GM18861 (cell line): Measurements from ENCODE around the gene PCED1B.

ENCODE experiments used
- ATAC-seq: cut with Tn5 transposase; IDR thresholded peaks from one replicate; pipeline ENCODE4 v1.9.1; 2021; ENCODE audit not compliant: unreplicated experiment

The PCED1B gene

DNA sequence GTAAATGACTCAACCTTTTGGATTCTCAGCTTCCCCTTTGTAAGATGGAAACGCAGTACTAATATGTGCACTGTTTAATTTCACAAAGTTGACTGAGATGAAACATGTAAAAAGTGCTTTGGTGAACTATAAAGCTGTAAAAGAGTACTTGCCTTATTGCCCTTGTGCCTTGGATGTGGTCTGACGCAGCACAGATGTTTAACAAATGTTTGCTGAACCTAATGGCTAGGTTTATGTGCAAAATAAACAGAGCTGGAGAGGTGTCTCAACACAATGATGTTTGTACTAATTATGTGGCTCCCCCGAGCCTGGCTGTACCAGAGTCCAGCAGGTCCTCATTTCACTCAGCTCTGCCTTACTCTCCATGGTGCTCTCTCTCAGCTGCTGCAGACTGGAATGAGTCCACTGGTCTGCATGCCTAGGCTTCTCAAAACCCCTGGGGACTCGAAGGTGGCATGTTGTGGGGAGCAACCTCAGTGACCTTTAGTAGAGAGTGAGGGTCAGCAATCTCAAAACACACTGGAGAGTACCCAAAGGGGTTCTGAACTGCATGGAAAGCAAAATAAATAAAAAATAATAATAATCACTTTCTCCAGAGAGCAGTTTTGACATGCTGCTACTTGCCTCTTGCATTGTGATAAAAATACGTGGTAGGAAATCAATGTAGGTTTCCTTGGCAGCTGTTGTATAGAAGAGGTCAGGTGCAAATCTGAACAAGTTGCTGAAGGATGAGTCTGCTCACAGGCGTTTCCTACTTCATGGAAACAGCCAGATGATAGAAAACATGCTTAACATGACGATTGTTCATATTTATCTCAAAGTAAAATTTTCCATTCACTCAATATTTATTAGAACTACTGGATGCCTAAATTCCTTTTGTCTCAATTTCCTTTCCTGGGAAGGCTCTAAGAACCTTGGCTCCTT lies 8.9 kb downstream of the PCED1B start:
- ATAC-seq, result no peak

DNA sequence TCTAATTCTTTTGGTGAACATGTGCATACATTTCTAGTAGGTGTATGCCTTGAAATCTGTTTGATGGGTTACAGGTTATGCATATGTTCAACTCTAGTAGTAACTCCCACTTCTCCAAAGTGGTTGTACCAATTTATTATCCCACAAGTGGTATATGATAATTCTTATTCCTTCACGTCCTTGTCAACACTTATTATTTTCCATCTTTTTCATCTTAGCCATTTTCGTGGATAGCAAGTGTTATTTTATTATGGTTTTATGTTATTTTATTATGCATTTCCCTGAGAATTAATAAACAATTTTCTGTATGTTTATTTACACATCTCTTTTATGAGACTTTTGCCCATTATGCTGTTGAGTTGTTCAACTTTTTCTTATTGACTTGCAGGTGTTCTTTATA lies 11.6 kb downstream of the PCED1B start:
- no peak for ATAC-seq

DNA sequence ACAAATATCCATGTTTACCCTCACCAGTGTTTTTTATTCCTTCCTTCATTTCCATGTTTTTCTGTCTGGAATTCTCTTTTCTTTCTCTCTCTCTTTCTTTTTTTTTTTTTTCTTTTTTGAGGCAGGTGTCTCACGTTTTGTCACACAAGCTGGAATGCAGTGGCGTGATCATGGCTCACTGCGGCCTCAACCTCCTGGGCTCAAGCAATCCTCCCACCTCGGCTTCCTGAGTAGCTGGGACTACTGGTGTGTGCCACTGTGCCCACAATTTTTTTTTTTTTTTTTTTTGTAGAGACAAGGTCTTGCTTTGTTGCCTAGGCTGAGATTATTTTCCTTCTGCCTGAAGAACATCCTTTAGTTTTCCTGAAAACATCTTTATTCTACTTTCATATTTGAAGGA lies 15.4 kb downstream of the PCED1B start:
- no peak for ATAC-seq

DNA sequence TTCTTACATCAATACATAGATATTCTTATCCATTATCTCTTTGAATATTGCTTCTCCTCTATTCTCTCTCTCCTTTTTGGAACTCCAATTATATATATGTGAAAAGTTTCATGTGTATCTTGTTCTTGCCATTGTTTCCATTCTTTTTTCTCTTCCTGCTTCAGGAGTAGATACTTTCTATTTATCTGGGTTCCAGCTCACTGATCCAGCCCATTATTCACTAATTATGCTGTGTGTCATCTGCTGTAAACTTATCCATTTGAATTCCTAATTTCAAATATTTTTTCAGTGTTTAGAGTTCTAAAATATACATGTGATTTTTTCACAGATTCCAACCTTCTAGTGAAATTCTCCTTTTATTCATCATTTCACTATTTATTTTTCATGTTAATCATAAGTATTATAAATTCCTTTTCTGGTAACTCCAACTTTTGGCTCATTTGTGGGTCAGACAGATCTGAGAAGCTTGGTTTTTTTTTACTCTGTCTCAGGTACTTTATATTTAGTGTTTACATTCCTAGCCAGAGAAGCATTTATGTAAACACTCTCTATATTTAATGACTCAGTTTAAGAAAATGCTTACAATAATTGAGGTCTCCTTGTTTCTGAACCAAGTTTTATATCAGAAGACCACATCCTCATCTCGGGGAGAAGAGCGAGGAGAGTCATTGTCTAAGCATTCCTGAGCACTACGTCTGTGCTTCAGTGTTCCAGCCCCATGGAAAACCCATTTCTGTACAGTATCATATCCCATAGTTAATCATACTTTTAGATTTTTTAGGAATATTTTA lies 16.2 kb downstream of the PCED1B start:
- no peak for ATAC-seq

DNA sequence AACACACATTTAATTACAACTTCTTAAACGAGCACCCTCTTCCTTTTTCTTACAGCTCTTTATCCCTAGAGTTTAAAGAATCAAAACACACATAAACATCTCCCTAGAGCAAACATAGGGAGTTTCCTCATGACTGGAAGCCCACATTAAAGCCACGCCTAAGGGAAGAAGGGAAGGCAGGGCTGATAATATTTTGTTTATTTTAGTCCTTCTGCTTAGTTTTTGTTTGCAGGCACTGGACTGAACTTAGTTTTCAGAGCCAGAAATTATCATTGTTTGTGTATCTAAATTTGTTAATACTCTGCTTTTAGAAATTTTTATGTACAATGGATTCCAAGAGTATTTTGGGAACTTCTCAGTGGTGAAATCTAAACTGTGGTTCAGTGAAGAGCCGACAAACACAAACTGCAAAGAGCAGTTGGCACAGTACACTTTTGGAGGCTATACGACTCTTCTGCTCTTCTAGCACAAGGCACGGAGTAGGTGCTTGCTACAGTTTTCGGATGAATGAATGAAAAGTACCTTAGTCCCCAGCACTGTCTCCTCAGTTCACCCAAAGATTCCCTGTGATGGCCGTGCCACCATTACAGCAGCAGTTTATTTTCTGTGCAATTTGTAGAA lies 18.0 kb downstream of the PCED1B start:
- ATAC-seq, result no peak

DNA sequence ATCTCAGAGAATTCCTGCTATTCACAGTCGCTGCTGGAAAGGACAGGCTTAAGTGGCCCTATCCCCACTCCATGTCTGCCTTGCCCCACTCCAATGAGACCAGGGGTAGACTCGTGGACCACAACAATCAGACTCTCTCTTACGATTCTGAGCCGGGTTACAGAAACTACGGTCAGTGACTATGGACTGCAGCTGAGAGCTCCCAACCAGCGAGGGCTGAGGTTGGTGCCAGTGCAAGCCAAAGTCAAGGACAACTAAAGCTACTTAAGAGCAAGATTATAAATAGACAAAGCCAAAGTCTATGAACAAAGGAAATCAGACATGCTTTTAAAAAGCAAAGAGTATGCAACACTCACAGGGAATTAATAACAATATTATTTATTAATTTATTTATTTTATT lies 18.7 kb downstream of the PCED1B start:
- ATAC-seq, result no peak

DNA sequence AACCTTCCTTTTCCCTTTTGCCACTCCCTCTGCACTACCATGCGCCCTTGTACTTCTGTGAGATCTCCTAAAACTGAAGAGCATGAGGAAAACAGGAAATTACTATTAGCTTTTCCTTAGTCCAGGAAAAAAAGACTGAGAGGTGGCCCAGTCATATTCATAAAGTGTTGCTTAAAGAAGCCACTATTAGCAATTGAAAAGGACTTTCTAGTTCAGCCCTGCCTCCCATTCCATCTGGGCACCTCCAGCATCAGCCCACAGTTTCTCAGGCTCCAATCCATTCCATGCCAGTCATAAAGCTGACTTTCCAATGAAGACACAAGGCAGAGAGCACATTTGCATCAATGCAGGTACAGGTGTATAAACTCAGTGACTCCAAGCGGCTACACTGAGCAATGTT lies 20.2 kb downstream of the PCED1B start:
- ATAC-seq, result no peak

DNA sequence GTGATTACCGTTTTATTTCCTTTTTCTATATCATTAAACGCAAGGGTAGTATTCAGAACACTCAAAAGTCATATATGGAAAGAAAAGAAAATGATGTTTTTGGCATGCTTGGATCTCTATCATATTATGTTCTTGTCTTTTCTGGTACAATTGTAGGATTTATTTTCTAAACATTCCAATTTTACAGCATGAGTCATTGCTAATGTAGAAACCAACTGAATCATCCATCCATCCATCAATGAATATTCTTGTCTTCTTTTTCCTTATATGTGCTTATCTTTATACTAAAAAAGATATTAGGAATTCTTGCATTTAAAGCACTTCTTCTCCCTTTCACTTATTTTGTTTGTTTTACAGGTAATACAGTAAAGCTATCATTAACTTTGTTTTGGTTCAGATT lies 20.7 kb downstream of the PCED1B start:
- ATAC-seq, result no peak

DNA sequence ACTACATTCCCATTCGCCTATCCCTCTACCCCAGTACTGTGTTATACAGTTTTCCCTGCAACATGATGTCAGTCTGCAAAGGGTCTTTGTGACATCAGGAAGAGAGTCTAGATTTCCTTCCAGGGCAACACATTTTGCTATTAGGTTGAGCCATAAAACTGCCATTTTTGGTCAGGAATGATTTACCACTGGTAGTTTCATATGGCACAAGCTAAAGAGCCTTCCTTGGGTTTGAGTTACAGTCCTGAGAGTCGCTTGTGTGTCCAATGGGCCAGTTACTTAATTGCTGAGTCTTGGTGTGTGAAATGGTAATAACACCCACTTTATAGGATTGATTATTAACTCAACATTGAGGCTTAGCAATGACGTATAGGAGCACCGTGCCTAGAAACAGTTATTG lies 23.0 kb downstream of the PCED1B start:
- no peak for ATAC-seq

DNA sequence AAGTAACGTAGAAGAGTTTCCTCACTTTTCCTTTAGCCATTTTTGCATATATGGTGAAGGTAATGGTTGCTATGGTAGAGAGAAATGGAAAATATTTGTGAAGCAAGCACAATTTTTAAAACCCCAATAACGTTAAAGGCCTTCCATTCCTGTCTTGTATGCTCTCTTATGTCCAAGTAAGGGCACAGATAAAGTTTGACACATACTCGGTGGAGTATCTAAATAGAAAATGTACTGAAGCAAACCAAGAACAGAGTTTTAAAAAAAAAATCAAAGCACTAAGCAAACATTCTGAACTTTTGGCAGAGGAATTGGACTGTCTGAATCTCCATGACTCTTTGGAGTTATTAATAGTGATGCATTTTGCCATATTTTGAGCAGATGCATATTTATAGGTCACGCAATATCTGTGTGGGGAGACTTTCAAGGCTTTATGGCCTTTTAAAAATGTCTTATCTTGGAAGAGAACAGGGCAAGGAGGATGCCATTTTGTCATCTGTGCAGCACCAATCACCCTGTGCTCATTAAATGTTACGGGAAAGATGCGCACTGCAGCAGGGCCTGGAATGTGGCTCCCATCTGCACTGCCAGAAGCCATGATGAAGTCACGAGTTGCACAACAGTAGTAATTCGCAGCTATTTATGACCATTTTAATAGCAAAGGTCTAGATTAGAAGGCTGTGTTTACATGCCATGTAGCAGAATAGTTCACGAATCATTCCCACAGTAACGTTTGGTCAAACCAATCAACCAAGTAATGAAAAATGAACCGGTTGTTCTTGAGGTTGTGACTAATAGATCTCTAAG lies 23.6 kb downstream of the PCED1B start:
- no peak for ATAC-seq

DNA sequence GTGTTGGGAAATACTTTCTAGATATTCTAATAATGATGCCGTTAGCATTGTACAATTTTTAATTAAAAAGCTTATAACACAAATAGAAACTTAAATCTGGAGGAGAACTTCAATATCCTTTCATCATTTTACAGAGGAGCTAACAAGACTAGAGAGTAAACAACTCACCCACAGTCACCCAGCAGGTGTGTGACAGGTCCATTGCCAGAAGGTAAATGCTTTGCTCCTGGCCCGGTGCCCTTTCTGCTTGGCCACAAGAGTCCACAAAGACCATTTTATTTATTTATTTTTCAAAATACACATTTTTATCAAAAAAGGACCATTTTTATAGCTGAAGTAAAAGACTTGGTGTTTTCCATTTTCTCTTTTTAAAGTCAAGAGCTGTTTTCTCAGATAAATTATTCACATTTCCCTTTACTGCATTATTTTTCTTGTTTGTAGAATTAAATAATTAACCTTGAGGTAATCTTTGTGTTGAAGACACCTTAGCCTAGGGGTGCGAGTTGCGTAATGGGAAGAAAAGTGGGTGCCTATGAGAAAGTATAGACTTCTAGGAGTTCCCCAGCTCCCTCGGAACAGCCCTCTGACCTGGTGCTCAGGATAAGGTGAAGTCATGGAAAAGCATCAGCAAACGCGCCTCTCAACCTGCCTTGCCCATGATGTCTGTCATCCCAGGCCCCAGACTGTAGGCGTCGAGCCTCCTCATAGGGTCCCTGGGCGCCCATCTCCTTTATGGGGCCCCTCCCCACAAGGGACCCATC lies 26.7 kb downstream of the PCED1B start:
- no peak for ATAC-seq

DNA sequence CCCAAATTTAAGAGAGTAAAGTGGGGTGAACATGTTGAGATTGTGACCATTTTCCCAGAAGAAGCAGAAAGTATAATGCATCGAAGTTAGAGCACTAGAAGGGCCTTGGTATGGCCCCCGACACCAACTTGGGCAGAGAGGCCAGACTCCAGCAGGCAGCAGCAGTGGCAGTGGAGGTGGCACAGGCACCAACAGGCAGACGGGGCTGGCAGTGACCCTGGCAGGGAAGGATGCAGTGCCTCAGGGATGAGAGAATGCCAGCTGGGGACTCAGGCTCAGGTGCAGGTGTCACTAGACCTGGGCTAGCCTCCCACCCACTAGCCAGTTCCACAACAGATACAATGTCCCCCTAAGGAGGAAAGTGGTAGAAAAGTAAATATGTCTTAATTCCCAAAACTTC lies 28.0 kb downstream of the PCED1B start:
- ATAC-seq, result no peak

DNA sequence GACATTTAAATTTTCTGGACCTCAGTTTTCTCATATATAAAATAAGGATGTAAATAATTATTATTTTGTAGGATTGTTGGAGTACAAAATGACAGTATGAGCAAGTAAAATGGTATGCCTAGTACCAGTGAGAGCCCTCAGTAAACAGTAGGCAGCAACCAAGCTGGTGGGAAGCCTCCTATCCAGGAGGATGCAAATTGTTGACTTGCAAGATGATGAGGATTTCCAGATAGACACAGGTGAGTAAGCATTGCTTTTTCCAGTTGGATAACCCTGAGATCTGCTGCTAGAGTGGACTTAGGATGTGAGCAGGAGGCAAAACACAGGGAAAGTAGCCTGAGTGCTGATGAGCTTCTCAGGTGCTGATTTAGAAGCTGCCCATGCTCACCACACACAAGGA lies 28.5 kb downstream of the PCED1B start:
- ATAC-seq, result no peak

DNA sequence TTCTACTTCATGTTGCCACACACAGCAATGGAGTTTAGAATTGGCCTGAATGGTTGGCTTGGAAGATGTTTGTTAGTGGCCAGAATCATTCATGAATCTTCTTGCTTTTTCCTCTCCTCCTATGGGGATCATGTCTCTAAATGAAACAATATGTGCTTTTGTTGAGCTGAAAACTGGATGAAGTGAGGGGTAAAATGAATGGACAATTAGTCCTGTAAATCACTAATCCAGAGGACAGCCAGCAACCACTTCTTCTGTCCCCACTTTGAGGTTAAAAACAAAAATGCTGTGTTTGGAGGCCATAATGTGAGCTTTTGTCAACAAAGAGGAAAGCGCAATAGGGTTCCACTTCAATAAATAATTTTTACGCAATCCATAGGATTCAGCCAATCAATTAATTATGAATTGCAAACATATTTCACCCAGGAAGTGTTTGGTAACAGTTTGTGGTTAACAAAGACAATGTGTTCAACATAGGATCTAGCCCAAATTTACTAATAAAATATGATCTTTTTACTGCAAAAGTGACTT lies 30.7 kb downstream of the PCED1B start:
- ATAC-seq, result no peak

DNA sequence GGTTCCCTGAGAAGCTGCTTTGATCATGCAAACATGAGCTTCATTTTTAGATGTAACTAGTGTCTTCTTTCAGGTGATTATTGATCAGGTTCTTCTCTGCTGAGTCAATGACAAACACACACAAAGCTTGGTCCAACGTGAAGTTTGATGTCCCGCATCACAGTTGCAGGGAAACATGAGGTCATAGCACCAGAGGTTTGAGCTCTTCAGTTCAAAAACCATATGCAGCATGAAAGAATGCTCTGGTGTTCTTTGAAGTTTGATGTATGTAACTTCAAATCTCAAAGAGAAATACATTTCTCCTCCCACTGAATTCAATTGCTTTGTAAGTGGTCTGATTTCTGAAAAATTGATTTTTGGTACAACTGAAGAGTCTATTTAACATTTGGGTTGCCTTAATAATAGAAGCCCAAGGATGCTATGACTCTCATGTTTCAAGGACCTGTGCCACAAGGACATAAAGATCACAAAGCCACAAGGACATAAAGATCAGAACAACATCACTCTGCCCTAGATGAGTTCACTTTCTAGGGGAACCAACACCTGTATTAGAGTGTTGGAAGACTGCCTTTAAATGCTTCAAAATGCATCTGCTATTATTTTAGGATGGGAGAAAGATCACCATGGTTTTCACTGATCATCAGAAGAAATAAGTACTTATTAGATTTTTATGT lies 31.4 kb downstream of the PCED1B start:
- ATAC-seq, result no peak

DNA sequence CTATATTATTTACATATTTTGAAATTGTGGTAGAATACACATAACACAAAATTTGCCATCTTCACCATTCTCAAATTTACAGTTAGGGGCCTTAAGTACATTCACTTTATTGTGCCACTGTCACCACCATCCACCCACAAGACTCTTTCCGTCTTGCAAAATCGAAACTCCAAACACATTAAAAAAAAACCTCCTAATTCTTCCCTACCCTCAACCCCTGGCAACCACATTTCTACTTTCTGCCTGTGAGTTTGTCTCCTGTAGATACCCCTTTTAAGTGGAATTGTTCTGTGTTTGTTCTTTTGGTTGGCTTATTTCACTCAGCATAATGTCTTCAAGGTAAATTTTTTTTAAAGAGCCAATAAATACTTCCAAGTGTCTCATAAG lies 32.0 kb downstream of the PCED1B start:
- no peak for ATAC-seq

DNA sequence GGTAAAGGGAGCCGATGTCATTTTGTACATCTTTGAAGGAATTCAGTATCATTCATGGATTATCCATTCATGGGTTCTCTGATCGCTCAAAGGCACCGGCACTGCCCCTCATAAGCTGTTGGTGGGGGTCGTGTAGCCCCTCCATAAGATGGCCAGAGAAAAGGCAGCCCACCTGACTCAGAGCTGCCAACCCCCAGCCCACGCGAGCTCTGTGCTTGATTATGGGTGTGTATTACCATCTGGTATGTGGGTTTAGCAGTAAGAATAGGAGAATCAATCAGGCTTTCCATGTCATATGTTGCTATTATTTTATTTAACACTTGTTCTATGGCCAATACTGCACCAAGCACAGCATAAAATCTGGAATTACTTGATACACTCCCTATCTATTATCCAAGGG lies 32.4 kb downstream of the PCED1B start:
- no peak for ATAC-seq

DNA sequence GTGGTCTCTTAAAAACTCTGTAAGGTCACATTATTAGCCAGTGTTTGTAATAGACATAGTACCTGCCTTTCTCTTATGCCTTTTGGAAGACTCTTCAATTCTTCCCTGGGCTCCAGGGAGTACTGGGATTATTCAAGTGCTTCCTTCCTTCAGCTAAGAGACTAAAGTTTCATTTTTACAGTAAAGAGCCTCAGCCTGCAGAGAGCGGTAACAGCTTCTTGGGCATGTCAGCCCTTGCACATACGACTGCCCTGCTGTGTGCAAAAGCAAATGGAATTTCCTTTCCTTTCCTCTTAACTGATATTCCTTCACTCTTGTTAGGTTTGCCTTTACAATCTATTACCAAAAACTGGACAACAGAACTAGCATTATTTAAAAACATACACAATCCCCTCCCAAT lies 33.3 kb downstream of the PCED1B start:
- no peak for ATAC-seq

DNA sequence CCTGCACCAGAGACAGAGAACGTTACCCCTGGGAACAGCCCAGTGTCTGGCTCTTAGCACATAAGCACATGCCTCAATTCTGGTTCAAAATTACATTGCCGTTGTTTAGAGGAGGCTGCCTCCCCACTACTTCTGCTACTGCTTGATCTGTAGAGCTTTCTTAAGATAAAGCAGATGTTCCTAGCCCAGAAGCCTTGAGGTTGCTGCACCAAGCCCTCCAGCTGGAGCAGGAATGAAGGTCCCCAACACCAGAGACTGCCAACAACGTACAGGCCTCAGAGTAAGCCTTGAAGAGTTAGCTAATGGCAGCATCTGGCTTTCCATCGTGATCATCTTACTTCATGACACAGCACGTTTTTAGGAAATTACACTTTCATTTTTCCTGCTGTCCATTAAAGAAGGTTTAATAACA lies 35.1 kb downstream of the PCED1B start:
- ATAC-seq, result no peak
